ENCODE measurements around the gene MT1H. TPM values are rescaled to one million over a fixed set of nuclear protein-coding genes. Genes with fewer than 3 reads are reported as not detected.

Gene MT1H
- total RNA-seq, 4 donors from 2014 or later, result 45.4 to 179 (median 62.8) TPM; not detected in 1

GRCh38 chr16:56647641-56648431, 21.8 kb upstream of the MT1H start:
- Histone ChIP-seq H3K4me1 (peaks cover 7 to 15% of the 10 kb centered on the region in 2 donors), H3K36me3 (no peaks in the 10 kb centered on the region), H3K4me3 (replicated peaks in 1 of 3) (no peak overlapping the region), H3K27ac (no peak overlapping the region), H3K27me3 (no peaks in the 10 kb centered on the region), H3K9me3 (no peaks in the 10 kb centered on the region)
- WGBS, 2 donors, result 48 to 63% methylated on average over 10 to 21 of the region's 33 CpGs
- TF ChIP-seq CTCF (IDR thresholded peaks at IDR 0.05), result no peak
- TF ChIP-seq POLR2A (IDR thresholded peaks at IDR 0.05), result no peak
- intact Hi-C loops (cut with DNase I), result no loop called here
- no peak for DNase-seq

- H3K27me3 ChIP-seq, result no peaks in the 10 kb centered on the region
- 86 to 100% methylated on average over 2 of the region's 2 CpGs for WGBS, 2 donors
- intact Hi-C loops (cut with DNase I), result no loop called here
- no peak for DNase-seq
- TF ChIP-seq CTCF (IDR thresholded peaks at IDR 0.05) (no peak), POLR2A (IDR thresholded peaks at IDR 0.05) (no peak)
- H3K36me3 ChIP-seq, result no peaks in the 10 kb centered on the region
- no peaks in the 10 kb centered on the region for H3K9me3 ChIP-seq
- peaks cover 0 to 1% of the 10 kb centered on the region in 2 donors for H3K4me1 ChIP-seq
- H3K4me3 ChIP-seq (replicated peaks in 1 of 3), result no peak overlapping the region
- no peak overlapping the region for H3K27ac ChIP-seq
Measured at GRCh38 chr16:56649271-56649670, 20.3 kb upstream of the MT1H start.

- Histone ChIP-seq H3K4me3 (replicated peaks in 1 of 3) (no peak overlapping the region), H3K27me3 (no peaks in the 10 kb centered on the region), H3K9me3 (no peaks in the 10 kb centered on the region), H3K36me3 (no peaks in the 10 kb centered on the region), H3K27ac (no peak overlapping the region), H3K4me1 (no peaks in the 10 kb centered on the region)
- no peak for DNase-seq
- WGBS, 2 donors, result 91 to 92% methylated on average over 3 of the region's 3 CpGs
- intact Hi-C loops (cut with DNase I), result no loop called here
- TF ChIP-seq CTCF (IDR thresholded peaks at IDR 0.05) (no peak), POLR2A (IDR thresholded peaks at IDR 0.05) (no peak)
Measured at GRCh38 chr16:56649820-56650219, 19.8 kb upstream of the MT1H start.

GRCh38 chr16:56651586-56651985, 18.0 kb upstream of the MT1H start, which contains the start of gene MT1B:
Gene MT1B (plus strand): TSS chr16:56651886. CDS start chr16:56651954, 68 bp downstream.
- no peaks in the 10 kb centered on the region for H3K4me1 ChIP-seq
- H3K9me3 ChIP-seq, result no peaks in the 10 kb centered on the region
- TF ChIP-seq CTCF (IDR thresholded peaks at IDR 0.05), result no peak
- TF ChIP-seq POLR2A (IDR thresholded peaks at IDR 0.05), result no peak
- intact Hi-C loops (cut with DNase I), result no loop called here
- 54 to 77% methylated on average over 2 to 7 of the region's 7 CpGs for WGBS, 2 donors
- no peak within 1 kb of the TSS for H3K4me3 ChIP-seq (replicated peaks in 1 of 3)
- no peaks in the 10 kb centered on the region for H3K27me3 ChIP-seq
- H3K27ac ChIP-seq, result no peak within 1 kb of the TSS
- H3K36me3 ChIP-seq, result no peaks in the 10 kb centered on the region
- no peak for DNase-seq

- intact Hi-C loops (cut with DNase I), result no loop called here
- Histone ChIP-seq H3K4me1 (no peaks in the 10 kb centered on the region), H3K27me3 (no peaks in the 10 kb centered on the region), H3K9me3 (no peaks in the 10 kb centered on the region), H3K36me3 (no peaks in the 10 kb centered on the region), H3K4me3 (replicated peaks in 1 of 3) (no peak overlapping the region), H3K27ac (no peak overlapping the region)
- no peak for TF ChIP-seq CTCF (IDR thresholded peaks at IDR 0.05)
- no peak for TF ChIP-seq POLR2A (IDR thresholded peaks at IDR 0.05)
- no peak for DNase-seq
- WGBS, 2 donors, result 38 to 54% methylated on average over 1 of the region's 1 CpG
Measured at GRCh38 chr16:56652600-56652999, 17.0 kb upstream of the MT1H start.
